Tongue (tissue), 2 donors: ENCODE measurements around the gene ZBTB39. TPM values are rescaled to one million over a fixed set of nuclear protein-coding genes. Genes with fewer than 3 reads are reported as not detected.
"Not testable (repeated sequence)": the region's sequence is repeated elsewhere in the genome, so short reads cannot be mapped to it uniquely, and the experiment has no call there.

Experiments used
- DNase-seq: peaks from one replicate; pipeline ENCODE4 v3.0.0-alpha.2; 2015
- total RNA-seq: library from RNA; depleted of rRNA; stranded (reverse); fragments of >200 nt; gene quantifications from one replicate; pipeline ENCODE4 v1.2.3, GENCODE V29; 2014

ZBTB39 gene
- total RNA-seq, 1 donor from 2014 or later = 6.4 TPM

DNA sequence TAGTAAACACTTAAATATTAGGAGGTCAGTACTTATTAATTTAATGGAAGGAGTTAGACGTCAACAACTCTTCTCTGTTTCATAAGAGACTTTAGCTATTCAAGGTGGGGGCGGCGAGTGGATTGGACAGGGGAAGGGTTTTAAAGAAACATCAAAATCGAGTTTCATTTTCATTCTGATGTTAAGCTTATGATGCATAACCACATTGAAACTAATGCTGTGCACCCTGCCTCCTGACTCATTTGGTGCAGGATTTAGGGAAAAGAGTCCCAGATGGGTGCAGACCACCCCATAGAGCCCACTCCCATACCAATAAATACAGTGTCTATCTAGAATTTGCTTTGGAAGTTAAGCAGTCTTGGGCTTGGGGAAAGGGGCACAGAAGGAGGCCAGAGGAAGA is 7.4 kb downstream of the ZBTB39 start:
- DNase-seq = no peak

DNA sequence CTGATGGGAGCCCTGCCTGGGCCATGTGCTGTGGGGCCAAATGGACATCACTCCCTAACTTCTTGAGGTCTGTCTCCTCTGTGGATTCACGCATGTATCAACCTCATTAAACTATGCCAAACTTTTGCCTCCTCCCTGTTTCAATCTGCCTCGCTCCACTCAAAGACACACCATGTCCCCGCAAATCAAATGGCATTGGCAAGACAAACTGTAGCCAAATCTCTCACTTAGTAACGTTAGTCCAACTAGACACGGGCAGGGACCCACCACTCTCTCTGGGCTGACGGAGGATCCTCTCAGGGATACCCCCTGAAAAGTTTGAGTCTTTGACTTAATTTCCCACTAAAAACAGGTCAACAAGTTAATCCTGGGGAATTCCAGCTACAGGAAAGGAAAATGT is 8.0 kb downstream of the ZBTB39 start:
- DNase-seq = no peak

DNA sequence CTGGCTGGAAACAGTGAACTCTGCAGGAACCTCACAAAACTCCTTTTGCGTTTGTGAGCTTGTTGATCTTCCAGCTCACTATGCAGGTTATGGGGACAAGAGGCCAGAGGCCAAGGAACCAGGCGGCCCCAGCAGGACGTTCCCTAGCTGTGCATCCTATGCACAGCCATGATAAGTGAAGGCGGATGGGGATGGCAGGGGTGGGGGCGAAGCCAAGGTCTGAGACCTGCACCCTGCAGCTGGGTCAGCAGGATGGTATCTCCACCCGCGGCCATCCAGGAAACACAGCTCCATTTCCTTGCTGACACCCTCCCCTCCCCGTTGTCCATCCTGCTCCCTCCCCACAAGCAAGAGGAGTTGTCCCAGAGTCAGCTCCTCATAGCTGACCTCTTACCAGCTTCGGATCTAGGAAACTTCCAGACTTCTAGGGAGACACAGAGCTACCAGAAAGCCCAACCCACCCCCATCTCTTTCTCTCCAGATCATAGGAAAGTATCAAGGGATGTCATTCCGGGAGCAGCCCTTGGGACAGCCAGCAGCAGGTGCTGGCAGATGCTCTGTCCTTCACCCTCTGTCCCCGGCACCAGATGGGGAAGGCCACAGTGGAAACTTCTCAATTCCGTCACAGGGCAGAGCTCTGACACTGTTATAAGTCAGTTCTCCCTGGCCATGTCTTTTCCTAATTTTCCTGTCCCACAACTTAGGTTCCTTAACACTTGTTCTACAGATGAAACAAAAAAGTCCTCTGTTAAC is 9.4 kb downstream of the ZBTB39 start:
- no peak for DNase-seq

DNA sequence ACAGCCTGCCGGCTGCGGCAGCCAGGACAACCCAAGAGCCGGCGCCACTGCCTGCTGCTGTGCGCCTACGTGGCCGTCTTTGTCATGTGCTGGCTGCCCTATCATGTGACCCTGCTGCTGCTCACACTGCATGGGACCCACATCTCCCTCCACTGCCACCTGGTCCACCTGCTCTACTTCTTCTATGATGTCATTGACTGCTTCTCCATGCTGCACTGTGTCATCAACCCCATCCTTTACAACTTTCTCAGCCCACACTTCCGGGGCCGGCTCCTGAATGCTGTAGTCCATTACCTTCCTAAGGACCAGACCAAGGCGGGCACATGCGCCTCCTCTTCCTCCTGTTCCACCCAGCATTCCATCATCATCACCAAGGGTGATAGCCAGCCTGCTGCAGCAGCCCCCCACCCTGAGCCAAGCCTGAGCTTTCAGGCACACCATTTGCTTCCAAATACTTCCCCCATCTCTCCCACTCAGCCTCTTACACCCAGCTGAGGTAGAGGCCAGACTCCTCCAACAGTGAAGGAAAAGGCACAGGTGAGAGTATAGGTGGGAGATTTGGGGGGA is 10.3 kb downstream of the ZBTB39 start:
- no peak for DNase-seq

DNA sequence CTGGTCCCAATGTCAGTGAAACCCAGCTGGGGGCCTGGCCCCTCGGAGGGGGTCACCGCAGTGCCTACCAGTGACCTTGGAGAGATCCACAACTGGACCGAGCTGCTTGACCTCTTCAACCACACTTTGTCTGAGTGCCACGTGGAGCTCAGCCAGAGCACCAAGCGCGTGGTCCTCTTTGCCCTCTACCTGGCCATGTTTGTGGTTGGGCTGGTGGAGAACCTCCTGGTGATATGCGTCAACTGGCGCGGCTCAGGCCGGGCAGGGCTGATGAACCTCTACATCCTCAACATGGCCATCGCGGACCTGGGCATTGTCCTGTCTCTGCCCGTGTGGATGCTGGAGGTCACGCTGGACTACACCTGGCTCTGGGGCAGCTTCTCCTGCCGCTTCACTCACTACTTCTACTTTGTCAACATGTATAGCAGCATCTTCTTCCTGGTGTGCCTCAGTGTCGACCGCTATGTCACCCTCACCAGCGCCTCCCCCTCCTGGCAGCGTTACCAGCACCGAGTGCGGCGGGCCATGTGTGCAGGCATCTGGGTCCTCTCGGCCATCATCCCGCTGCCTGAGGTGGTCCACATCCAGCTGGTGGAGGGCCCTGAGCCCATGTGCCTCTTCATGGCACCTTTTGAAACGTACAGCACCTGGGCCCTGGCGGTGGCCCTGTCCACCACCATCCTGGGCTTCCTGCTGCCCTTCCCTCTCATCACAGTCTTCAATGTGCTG is 11.0 kb downstream of the ZBTB39 start:
- DNase-seq = no peak

DNA sequence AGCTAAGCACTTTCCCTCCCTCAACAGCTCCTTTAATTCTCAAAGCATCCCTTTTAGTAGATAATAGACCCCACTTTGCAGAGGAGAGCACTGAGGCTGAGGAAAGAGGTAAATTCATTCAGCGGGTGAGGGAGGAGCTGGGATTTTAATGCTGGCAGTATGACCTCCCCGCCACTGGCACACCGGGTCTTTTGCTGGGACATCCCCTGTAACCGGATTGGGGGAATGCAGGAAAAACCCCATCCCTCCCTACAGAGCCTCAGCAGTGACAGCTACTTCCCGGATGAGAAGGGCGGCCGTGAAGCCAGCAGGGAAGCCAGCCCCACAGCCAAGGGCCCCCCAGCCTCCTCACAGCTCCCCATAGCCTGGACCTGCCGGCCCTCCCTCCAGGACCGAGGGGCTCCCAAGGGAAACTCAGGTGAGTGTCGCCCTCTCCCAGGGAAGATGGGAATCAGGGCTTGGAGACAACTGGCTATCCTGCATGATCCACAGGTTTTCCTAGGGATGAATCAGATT is 12.1 kb downstream of the ZBTB39 start:
- no peak for DNase-seq

DNA sequence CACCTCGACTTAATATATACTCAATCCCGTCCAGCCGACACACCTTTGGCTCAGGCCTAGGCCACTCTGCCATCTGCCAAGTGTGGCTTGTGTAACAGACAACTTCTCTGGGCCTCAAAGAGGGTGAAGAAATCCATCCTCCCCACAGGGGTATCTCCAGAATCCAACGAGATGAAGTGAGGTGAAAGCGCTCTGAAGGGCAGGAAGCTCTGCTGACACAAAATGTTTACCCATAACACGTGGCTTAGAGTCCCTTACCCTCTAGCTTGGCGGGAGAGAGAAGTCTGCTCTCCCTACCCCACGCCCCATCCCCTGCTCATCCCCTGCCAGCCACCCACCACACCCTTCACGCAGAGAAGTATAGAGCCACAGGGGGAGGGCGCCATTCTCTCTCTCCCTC is 13.0 kb downstream of the ZBTB39 start:
- DNase-seq = no peak

DNA sequence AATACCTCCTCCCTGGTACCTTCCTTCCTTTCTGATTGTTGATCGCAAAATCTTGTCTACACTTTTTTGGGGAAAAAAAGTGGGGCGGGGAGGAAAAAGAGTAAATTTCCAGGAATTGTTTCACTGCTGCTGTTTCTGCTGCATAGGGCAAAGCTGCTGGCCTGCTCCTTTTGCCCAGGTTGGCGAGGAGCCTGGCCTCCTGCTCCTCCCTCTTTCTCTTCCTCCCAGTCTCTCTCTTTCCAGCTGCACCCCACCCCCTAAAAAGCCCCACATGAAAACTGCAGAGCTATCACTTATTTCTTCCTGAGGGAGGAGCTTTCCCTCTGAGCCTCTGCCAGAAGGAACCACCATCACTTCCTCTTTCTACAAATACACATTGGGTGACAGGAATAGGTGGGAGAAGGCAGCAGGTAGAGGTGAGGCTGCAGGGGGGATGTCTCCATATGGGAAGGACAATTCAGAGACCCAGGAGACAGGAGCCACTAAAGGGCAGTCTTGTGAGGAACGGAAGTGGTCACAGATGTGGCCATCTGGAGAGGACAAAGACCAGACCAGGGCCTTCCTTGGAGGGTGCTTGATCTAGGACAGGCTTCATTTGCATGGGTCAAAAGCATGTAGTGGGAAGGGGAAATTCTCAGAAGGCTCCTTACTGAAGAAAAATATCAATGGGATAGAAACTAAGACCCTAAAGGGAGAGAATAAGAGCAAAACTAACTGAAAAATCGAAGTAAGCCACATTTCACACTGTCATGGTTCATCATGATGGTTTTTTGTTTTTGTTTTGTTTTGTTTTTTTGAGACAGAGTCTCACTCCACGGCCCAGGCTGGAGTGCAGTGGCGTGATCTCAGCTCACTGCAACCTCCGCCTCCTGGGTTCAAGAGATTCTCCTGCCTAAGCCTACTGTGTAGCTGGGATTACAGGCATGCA is 14.8 kb downstream of the ZBTB39 start:
- no peak for DNase-seq

DNA sequence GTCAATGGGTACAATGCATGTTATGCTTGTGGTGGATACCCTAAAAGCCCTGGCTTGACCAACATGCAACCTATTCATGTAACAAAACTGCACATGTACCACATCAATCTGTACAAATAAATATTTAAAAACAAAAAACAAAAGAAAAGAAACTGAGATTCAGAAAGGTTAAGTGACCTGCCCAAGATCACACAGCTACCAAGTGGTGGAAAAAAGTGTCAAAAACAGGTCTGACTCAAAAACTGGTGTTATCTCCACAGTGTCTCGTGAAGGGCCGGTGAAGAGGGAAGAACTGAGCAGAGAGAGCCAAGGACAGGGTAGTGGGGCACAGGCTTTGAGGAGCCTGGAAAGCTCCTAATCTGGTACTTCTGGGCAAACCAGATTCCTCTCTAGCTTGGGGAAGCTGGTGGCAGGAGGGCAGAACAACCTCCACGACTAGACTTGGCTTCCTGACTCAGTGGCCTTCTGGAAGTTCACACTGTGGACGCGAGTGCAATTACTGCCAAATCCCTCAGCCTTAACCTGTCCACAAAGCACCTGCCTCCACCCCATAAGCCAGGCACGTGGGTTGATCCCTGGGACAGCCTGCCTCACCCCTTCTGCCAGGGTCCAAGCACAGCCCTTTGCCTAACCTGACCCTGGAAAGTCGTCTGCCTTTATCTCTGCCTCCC is 15.6 kb downstream of the ZBTB39 start:
- DNase-seq = no peak

DNA sequence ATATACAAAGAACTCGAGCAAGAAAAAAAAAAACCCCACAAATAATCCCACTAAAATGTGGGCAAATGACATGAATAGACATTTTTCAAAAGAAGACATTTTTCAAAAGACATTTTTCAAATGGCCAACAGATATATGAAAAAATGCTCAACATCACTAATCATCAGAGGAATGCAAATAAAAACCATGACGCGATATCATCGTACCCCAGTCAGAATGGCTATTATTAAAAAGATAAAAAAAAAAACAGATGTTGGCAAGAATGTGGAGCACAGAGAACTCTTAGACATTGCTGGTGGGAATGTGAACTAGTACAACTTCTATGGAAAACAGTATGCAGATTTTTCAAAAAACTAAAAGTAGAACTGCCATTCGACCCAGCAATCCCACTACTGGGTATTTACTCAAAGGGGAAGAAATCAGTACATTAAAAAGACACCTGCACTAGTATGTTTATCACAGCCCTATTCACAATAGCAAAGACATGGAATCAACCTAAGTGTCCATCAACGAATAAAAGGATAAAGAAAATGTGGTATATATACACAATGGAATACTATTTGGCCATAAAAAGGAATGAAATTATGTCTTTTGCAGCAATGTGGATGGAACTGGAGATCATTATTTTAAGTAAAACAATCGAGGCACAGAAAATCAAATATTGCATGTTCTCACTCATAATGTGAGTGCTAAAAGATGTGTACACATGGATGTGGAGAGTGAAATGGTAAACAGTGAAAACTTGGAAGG is 16.3 kb downstream of the ZBTB39 start:
- DNase-seq = no peak

DNA sequence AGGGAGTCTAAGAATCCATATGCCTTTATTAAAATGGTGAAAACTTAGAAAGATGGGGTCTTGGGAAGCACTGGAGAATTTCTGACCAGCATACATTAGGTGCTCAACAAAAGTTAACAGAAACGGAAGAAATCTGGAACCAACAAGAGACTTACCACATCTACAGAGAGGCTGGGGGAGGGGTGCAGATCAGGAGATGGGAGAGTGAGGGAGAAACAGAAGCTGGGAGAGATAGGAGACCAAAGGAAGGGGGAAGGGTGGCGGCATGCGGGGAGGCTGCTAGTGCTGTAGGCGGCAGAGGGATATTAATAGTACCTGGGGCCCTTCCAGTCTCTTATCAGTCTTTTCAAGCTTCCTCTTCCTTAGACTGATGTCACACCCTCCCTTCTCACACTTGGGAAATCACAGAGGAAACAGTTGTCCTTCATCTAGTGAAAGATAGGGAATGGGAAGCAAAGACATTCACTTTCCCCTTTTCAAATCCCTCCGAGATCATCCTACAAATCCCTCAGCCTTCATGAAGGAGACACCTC is 18.1 kb downstream of the ZBTB39 start:
- no peak for DNase-seq

DNA sequence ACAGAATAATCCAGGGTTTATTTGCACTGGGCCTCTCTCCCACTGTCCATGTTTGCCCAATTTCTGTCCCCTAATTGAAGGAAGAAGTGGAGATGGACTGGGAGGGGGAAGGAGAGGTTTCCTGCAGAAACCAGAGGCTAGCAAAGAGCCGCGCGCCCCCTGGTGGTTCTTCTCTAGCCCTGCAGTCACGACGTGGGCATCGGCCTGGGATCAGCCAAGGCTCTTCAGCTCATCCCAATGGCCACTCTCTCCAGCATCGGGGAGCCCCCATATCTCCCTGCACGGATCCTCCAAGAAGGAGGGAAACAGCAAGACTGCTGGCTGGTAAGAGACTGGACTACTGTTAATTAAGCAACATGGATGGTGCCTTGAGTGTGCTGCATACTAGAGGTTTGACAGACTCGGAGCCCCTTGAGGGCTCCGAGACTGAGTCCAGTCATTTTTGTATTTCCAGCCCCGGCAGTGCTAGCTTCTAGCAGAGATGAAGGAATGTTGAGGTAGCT is 18.7 kb downstream of the ZBTB39 start:
- peak; percentile 90 for DNase-seq

DNA sequence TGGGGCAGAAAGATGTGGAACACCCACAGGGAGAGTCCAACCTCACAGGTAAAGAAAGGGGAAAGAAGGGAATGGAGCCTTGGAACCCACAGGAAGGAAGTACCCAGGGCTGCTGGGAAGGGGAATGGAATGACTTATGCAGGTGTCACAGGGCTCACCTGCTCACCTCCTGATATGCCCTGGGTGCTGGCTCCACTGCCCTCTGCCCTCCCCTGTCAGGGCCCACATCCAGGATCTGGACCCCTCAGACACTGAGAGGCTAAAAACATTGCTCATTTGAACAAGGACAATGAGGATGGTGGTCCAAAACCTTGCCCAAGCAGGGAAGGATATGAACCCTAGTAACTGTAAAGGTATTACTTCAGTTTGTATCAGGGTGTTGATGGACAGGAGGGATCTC is 19.3 kb downstream of the ZBTB39 start:
- no peak for DNase-seq

DNA sequence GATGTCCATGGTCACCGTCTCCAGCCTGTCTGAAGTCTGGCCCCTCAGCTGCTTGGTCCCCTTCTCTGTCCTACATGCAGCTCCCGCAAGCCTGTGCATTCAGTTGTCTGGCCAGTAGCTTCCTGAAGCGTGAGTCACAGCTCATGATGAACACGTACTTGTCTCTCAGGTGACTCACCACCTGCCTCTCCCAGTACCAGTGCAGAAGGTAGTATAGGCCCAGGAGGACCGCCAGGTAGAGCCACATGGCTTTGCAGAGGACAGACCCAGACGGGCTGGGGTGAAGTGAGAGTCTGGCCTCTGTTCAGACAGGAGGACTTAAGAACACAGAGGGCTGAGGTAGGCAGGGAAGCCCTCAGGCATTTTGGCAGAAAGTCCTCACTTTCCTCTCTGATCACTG is 20.6 kb downstream of the ZBTB39 start:
- DNase-seq = not testable (repeated sequence)

DNA sequence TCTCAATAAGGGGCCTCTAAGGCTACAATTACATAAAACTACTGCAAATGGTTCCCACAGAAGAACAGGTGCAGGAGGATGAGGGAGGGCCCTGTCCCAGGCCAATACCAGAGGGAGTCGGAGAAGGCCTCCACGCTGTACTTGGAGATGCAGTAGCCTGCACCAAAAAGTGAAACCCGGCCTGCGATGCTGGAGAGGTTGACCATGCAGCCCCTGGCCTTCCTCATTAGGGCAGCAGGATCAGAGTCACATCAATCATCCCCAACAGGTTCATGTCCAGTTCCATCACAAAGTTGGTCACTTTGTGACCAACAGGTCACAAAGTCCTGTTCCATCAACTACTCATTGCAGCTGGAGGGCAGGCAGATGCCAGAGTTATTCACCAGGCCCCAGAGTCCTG is 23.0 kb downstream of the ZBTB39 start:
- DNase-seq = no peak

DNA sequence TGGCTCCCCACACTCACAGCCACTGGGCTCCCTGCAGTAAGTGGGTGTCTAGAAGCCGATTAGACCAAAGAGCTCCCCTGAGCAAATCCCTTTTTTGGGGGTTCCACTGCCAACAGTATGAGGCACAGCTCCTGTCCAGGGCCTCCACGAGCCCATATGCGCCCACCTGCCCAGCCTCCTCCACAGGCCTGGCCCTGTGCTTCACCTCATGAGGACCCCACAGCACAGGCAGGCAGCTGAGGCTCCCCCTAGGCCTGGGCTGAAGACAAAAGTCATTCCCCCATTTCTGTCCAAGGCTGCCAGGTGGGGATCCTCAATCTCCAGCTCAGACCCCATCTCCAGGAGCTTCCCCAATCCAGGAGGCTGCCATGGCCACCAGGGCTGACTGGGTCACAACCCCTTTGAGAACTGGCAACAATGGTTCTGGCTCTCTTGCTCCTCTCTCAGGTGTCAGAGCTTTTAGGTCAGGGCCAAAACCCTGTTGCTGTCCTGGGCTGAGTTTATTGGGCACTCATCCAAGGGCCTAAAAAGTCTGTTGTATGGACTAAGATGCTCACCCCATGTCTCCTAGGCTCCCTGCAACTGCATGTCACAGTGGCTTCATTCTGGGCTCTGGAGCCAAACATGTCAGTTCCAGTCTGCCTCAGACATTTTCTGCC is 23.6 kb downstream of the ZBTB39 start:
- not testable (repeated sequence) for DNase-seq

DNA sequence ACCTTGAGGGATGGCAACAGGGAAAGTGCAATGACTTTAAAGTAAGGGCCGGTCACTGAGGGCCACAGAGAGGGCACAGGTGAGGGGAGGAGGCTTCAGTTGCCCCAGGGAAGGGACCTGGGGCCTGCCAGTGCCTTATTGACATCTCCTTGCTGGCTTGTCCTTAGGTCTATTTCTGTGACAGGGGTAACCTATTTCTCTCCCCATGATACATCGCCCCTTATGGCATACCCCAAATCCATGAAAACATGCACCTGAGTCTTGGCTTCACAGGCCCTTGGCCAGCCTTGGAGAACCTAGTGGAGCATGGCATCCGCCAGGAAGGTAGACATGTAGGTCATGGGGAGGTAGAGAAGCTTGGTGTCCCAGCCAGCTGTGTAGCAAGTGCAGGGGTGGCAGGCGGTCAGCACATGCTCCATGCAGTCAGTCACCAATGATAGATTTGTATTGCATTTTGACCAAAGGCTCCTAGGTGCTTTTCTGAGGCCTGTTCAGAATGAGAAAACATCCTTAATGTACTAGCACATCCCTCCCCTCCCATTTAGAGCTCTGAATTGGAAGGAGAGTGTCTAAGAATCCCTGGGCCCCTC is 25.3 kb downstream of the ZBTB39 start:
- no peak for DNase-seq

DNA sequence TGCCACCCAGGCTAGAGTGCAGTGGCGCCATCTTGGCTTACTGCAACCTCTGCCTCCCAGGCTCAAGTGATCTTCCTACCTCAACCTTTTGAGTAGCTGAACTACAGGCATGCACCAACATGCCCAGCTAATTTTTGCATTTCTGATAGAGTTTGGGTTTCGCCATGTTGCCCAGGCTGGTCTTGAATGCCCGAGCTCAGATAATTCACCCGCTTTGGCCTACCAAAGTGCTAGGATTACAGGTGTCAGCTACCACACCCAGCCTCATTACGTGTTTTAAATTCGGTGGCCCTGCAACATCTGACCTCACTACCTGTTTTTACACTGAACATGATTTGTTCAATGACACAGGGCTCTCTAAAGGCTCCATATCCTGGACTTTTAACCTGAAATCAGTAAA is 26.1 kb downstream of the ZBTB39 start:
- no peak for DNase-seq

DNA sequence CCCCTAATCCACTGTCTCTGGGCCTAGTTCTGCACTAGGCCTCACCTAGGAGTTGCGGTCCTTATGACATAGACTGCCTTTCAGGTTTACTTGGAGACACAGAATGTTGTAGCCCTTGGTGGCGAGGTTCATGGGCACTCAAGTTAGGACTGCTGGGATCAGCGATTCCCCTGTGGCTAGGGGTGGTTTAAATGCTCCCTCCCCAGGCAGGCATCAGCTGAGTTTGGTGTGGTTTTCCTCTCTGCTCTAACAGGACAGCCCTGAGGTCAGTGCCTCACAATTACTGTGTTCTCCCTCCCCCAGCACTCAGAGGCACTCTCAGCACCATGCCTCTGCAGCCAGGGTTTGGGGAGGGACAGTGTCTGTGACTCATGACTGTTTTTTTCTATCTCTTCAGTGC is 26.7 kb downstream of the ZBTB39 start:
- DNase-seq = no peak
